ENCODE results near the gene NFATC2IP.
A peak's percentile ranks its signal among the peaks of the same experiment; 100 is the strongest.

The NFATC2IP gene

DNA sequence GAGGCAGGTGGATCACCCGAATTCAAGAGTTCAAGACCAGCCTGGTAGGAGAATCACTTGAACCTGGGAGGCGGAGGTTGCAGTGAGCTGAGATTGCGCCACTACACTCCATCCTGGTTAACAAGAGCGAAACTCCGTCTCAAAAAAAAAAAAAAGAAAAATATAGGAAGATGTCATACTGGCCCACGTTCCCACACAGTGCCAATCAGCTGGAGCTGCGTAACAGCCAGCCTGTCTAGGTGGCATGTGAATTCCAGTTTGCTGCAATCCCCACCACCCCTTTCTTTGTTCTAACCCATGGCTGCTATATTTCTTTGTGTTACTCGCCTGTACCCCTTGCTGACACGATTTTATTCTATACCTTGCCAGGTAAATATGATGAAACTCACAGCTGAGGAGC lies 7.5 kb downstream of the NFATC2IP start:
- no peak for TF ChIP-seq TAF1 (IDR thresholded peaks at IDR 0.05; ENCODE audit: low read depth)
- TF ChIP-seq, protein P1, sequence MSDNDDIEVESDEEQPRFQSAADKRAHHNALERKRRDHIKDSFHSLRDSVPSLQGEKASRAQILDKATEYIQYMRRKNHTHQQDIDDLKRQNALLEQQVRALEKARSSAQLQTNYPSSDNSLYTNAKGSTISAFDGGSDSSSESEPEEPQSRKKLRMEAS (IDR thresholded peaks at IDR 0.05): no peak
- TF ChIP-seq, protein P2, sequence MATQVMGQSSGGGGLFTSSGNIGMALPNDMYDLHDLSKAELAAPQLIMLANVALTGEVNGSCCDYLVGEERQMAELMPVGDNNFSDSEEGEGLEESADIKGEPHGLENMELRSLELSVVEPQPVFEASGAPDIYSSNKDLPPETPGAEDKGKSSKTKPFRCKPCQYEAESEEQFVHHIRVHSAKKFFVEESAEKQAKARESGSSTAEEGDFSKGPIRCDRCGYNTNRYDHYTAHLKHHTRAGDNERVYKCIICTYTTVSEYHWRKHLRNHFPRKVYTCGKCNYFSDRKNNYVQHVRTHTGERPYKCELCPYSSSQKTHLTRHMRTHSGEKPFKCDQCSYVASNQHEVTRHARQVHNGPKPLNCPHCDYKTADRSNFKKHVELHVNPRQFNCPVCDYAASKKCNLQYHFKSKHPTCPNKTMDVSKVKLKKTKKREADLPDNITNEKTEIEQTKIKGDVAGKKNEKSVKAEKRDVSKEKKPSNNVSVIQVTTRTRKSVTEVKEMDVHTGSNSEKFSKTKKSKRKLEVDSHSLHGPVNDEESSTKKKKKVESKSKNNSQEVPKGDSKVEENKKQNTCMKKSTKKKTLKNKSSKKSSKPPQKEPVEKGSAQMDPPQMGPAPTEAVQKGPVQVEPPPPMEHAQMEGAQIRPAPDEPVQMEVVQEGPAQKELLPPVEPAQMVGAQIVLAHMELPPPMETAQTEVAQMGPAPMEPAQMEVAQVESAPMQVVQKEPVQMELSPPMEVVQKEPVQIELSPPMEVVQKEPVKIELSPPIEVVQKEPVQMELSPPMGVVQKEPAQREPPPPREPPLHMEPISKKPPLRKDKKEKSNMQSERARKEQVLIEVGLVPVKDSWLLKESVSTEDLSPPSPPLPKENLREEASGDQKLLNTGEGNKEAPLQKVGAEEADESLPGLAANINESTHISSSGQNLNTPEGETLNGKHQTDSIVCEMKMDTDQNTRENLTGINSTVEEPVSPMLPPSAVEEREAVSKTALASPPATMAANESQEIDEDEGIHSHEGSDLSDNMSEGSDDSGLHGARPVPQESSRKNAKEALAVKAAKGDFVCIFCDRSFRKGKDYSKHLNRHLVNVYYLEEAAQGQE (IDR thresholded peaks at IDR 0.05; ENCODE audit: low read depth): no peak
- TF ChIP-seq ZBTB7A (IDR thresholded peaks at IDR 0.05; ENCODE audit: low read depth): no peak
- no peak for TF ChIP-seq NFIC (IDR thresholded peaks at IDR 0.05)

DNA sequence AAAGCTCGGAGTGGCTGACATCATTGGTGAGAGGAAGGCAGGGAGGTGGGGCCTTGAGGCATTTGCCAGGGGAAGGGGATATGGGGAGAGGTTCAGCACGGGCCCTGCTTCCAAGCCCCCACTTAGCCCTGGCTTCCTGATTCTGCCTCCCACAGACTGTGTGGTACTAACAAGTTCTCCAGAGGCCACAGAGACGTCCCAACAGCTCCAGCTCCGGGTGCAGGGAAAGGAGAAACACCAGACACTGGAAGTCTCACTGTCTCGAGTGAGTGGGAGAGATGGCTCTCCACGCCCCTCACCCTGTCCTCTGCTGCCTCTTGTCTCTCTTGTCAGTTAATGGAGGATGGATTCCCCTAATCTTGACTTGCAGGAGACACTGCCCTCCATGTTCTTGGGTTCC lies 8.1 kb downstream of the NFATC2IP start:
- TF ChIP-seq NFIC (IDR thresholded peaks at IDR 0.05) (no peak), EGR1 (IDR thresholded peaks at IDR 0.05) (no peak), TCF12 (IDR thresholded peaks at IDR 0.05; ENCODE audit: low read depth) (no peak), FOXM1 (IDR thresholded peaks at IDR 0.05; ENCODE audit: borderline replicate concordance, low read depth) (no peak), EP300 (IDR thresholded peaks at IDR 0.05; ENCODE audit: borderline replicate concordance) (no peak), CEBPB (IDR thresholded peaks at IDR 0.05) (no peak), TAF1 (IDR thresholded peaks at IDR 0.05; ENCODE audit: low read depth) (no peak), CREB1 (IDR thresholded peaks at IDR 0.05; ENCODE audit: low read depth) (no peak), ZBTB7A (IDR thresholded peaks at IDR 0.05; ENCODE audit: low read depth) (no peak)
- TF ChIP-seq, protein P1 (IDR thresholded peaks at IDR 0.05): no peak
- TF ChIP-seq, protein P3, sequence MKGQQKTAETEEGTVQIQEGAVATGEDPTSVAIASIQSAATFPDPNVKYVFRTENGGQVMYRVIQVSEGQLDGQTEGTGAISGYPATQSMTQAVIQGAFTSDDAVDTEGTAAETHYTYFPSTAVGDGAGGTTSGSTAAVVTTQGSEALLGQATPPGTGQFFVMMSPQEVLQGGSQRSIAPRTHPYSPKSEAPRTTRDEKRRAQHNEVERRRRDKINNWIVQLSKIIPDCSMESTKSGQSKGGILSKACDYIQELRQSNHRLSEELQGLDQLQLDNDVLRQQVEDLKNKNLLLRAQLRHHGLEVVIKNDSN (IDR thresholded peaks at IDR 0.05): no peak
- TF ChIP-seq, protein P2 (IDR thresholded peaks at IDR 0.05; ENCODE audit: low read depth): no peak

DNA sequence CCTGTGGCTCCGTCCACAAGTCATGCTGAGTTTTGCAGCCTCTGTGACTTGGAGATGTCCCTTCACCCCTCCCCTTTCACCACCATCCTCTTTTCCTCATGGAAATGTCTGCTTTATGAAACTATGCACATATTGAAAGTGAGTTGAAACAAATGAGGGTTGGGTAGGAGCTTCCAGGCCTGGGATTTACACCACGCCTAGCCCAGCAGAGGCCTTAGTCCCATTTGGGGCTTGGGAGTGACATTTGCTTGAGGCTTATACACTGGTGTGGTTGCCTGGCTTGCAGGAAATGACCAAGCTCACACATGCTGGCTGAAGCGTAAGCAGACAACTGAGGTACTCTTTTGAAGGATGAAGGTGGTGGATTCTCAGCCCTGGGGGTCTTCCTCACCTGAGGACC lies 13.3 kb downstream of the NFATC2IP start:
- TF ChIP-seq TAF1 (IDR thresholded peaks at IDR 0.05; ENCODE audit: low read depth) (no peak), TCF12 (IDR thresholded peaks at IDR 0.05; ENCODE audit: low read depth) (no peak), YY1 (IDR thresholded peaks at IDR 0.05; ENCODE audit: low read depth) (no peak), RAD21 (IDR thresholded peaks at IDR 0.05; ENCODE audit: low read depth) (no peak), CEBPB (IDR thresholded peaks at IDR 0.05) (no peak), CREB1 (IDR thresholded peaks at IDR 0.05; ENCODE audit: low read depth) (no peak)
- TF ChIP-seq, protein P3 (IDR thresholded peaks at IDR 0.05): no peak

DNA sequence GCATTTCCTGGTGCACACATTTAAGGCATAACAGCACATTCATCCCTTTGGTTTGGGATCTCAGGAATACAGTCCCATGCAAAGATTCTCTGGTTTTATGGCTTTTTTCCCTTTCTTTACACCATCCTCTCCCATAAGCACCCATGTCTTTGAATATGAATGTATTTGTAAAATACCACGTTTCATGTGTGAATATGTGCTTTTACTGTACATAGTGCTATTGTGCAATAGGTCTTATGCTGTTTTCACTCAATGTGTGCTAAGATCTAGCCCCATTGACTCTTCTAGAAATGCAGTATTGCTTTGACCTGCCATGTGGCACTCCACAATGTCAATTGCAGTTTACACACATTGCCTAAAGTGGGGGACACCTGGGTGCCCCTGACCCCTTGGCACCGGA lies 13.8 kb downstream of the NFATC2IP start:
- TF ChIP-seq, protein P2 (IDR thresholded peaks at IDR 0.05; ENCODE audit: low read depth): no peak
- 0 out of 2 replicates have a peak, but pooled peaks have one; percentile 9 for TF ChIP-seq CEBPB (IDR thresholded peaks at IDR 0.05)

DNA sequence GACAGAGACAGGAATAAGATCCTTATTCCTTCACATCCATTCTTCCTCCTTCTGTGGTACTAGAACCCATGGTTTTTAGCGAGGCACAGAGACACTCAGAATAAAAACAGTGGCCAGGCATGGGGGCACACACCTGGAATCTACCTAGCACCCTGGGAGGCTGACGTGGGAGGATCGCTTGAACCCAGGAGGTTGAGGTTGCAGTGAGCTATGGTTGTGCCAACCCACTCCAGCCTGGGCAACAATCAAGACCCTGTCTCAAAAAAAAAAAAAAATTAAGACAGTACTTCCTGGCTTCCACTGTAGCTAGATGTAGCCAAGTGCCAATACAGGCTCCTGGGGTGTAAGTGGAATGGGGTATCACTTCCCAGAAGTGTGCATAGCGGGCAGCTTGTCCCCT lies 16.4 kb downstream of the NFATC2IP start:
- TF ChIP-seq ZBTB7A (IDR thresholded peaks at IDR 0.05; ENCODE audit: low read depth) (no peak), CREB1 (IDR thresholded peaks at IDR 0.05; ENCODE audit: low read depth) (no peak), RAD21 (IDR thresholded peaks at IDR 0.05; ENCODE audit: low read depth) (no peak), EP300 (IDR thresholded peaks at IDR 0.05; ENCODE audit: borderline replicate concordance) (no peak), NFIC (IDR thresholded peaks at IDR 0.05) (no peak), EGR1 (IDR thresholded peaks at IDR 0.05) (no peak), FOXM1 (IDR thresholded peaks at IDR 0.05; ENCODE audit: borderline replicate concordance, low read depth) (no peak), CEBPB (IDR thresholded peaks at IDR 0.05) (no peak), TEAD4 (IDR thresholded peaks at IDR 0.05) (no peak), TAF1 (IDR thresholded peaks at IDR 0.05; ENCODE audit: low read depth) (no peak), TCF12 (IDR thresholded peaks at IDR 0.05; ENCODE audit: low read depth) (no peak), YY1 (IDR thresholded peaks at IDR 0.05; ENCODE audit: low read depth) (no peak)
- TF ChIP-seq, protein P2 (IDR thresholded peaks at IDR 0.05; ENCODE audit: low read depth): no peak
- TF ChIP-seq, protein P1 (IDR thresholded peaks at IDR 0.05): no peak
- TF ChIP-seq, protein P3 (IDR thresholded peaks at IDR 0.05): no peak
